Activated T-helper 1 cell treated with Interleukin-2 at 50 U/mL for 16 hours (primary cell): Measurements from ENCODE around the gene SACM1L.
"Not testable (repeated sequence)": the region's sequence is repeated elsewhere in the genome, so short reads cannot be mapped to it uniquely, and the experiment has no call there.

Experiments used
- DNase-seq: peaks from one replicate; pipeline ENCODE4 v3.0.0-alpha.2; 2020; ENCODE audit warnings: low read depth

Gene SACM1L

GRCh38 chr3:45666757-45667431 is 22.3 kb upstream of the SACM1L start:
- no peak for DNase-seq

GRCh38 chr3:45667569-45667934 is 21.6 kb upstream of the SACM1L start:
- no peak for DNase-seq

- no peak for DNase-seq
Measured at GRCh38 chr3:45670436-45670835, 18.8 kb upstream of the SACM1L start.

GRCh38 chr3:45670991-45671390 is 18.2 kb upstream of the SACM1L start:
- no peak for DNase-seq

GRCh38 chr3:45673273-45673672 is 15.9 kb upstream of the SACM1L start:
- DNase-seq = no peak

GRCh38 chr3:45676325-45677032 is 12.7 kb upstream of the SACM1L start:
- no peak for DNase-seq

- peak; percentile 60 for DNase-seq
Measured at GRCh38 chr3:45677033-45677446, 12.2 kb upstream of the SACM1L start.

- DNase-seq = no peak
Measured at GRCh38 chr3:45677841-45678240, 11.4 kb upstream of the SACM1L start.

GRCh38 chr3:45679805-45680204 is 9.4 kb upstream of the SACM1L start:
- no peak for DNase-seq

GRCh38 chr3:45681221-45681620 is 8.0 kb upstream of the SACM1L start:
- DNase-seq = no peak

GRCh38 chr3:45681846-45682245 is 7.3 kb upstream of the SACM1L start:
- no peak for DNase-seq

- DNase-seq = no peak
Measured at GRCh38 chr3:45682311-45682710, 6.9 kb upstream of the SACM1L start.

GRCh38 chr3:45682786-45683185 is 6.4 kb upstream of the SACM1L start:
- no peak for DNase-seq

- DNase-seq = no peak
Measured at GRCh38 chr3:45683417-45684326, 5.5 kb upstream of the SACM1L start.

- DNase-seq = no peak
Measured at GRCh38 chr3:45684327-45684892, 4.8 kb upstream of the SACM1L start.

GRCh38 chr3:45685722-45686121 is 3.5 kb upstream of the SACM1L start:
- not testable (repeated sequence) for DNase-seq

- no peak for DNase-seq
Measured at GRCh38 chr3:45686850-45687249, 2.3 kb upstream of the SACM1L start.

- no peak for DNase-seq
Measured at GRCh38 chr3:45687828-45688193, 1.4 kb upstream of the SACM1L start.

- DNase-seq = no peak
Measured at GRCh38 chr3:45688194-45688881, 858 bp upstream of the SACM1L start.

GRCh38 chr3:45689787-45690145 is 570 bp downstream of the SACM1L start:
- no peak for DNase-seq

- no peak for DNase-seq
Measured at GRCh38 chr3:45690336-45691035, 1.3 kb downstream of the SACM1L start.
